ENCODE results near the gene NMRAL1.

Gene NMRAL1

GRCh38 chr16:4426021-4426684 lies 48.3 kb downstream of the NMRAL1 start:
- DNase-seq (ENCODE audit: low spot score) = no peak

- peak; percentile 99 for DNase-seq (ENCODE audit: low spot score)
These were observed 48.9 kb downstream of the NMRAL1 start, which contains the start of gene DNAJA3 for GRCh38 chr16:4425378-4426020. DNAJA3 (plus strand) TSS chr16:4425868; CDS start chr16:4425882, 14 bp downstream.

GRCh38 chr16:4420505-4421105 lies 53.8 kb downstream of the NMRAL1 start:
- DNase-seq (ENCODE audit: low spot score) = no peak

- no peak for DNase-seq (ENCODE audit: low spot score)
These were observed 54.9 kb downstream of the NMRAL1 start for GRCh38 chr16:4419402-4419959.

GRCh38 chr16:4416200-4417032 lies 58.0 kb downstream of the NMRAL1 start, which contains the start of gene CORO7:
CORO7 (minus strand) TSS chr16:4416596; CDS start chr16:4416518, 78 bp downstream.
- peak; percentile 97 for DNase-seq (ENCODE audit: low spot score)

- DNase-seq (ENCODE audit: low spot score) = no peak
These were observed 58.8 kb downstream of the NMRAL1 start for GRCh38 chr16:4415538-4416199.

GRCh38 chr16:4414187-4414917 lies 60.1 kb downstream of the NMRAL1 start:
- no peak for DNase-seq (ENCODE audit: low spot score)

GRCh38 chr16:4412854-4413253 lies 61.6 kb downstream of the NMRAL1 start:
- DNase-seq (ENCODE audit: low spot score) = no peak

GRCh38 chr16:4412159-4412558 lies 62.3 kb downstream of the NMRAL1 start:
- no peak for DNase-seq (ENCODE audit: low spot score)
